D341Med (cell line): ENCODE data around the gene HBG2.
"Not testable (repeated sequence)": the region's sequence is repeated elsewhere in the genome, so short reads cannot be mapped to it uniquely, and the experiment has no call there.

ENCODE experiments used
- DNase-seq: peaks from one replicate; pipeline ENCODE4 v3.0.0; 2012; ENCODE audit warnings: low spot score

The HBG2 gene

GRCh38 chr11:5281596-5281995 lies 27.0 kb upstream of the HBG2 start:
- DNase-seq = no peak

DNA sequence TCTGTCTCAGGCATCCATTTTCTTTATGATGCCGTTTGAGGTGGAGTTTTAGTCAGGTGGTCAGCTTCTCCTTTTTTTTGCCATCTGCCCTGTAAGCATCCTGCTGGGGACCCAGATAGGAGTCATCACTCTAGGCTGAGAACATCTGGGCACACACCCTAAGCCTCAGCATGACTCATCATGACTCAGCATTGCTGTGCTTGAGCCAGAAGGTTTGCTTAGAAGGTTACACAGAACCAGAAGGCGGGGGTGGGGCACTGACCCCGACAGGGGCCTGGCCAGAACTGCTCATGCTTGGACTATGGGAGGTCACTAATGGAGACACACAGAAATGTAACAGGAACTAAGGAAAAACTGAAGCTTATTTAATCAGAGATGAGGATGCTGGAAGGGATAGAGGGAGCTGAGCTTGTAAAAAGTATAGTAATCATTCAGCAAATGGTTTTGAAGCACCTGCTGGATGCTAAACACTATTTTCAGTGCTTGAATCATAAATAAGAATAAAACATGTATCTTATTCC lies 26.1 kb upstream of the HBG2 start:
- no peak for DNase-seq

DNA sequence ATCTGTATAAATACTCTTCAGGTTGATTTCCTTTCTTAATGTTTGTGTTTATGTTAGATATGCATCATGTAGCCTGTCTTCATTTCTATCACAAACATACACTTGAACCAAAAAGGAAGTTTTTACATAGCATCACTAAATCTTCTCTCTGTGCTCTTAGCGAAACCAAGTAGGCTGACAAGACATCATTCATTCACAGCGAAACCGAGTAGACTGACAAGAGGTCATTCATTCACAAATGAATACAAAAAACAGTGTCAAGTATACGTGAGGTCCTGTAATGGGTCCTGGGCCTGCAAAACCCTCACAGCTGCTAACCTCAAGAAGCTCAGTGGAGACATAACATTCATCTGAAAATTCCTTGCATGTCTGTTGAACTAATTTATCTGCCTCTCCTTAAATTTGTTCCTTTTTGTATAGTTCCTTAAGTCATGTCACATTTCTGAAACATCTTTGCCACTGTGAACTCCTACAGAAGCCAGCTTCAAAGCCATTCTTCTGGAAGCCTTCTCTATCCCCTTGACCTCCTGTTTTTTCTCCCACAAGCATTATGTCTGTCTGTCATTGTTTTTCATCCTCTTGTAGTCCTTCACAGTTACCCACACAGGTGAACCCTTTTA lies 25.0 kb upstream of the HBG2 start:
- DNase-seq = no peak

DNA sequence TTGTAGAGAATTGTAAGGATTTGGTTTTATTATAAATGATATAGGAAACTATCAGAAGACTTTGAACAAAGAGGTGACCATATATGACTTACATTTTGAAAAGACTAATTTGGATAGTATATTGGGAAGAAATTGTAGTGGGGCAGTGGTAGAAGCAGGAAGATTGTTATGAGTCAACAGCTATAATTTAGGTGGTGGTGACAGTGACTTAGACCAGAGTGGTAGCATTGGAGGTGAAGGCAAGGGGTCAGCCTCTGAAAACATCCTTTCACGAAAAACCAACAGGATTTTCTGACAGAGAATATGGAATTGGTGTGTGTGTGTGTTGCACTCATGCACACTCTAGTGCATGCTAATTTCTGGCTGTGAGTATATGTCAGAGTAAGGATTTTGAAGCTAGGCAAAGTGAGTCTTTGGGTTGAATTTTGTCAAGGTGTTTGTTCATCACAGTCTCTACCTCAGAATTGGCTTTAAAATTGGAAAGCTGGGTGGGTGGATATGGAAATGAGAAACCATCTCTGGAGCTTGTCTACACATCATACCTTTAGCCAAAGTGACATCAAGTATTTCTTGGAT lies 23.3 kb upstream of the HBG2 start:
- no peak for DNase-seq

DNA sequence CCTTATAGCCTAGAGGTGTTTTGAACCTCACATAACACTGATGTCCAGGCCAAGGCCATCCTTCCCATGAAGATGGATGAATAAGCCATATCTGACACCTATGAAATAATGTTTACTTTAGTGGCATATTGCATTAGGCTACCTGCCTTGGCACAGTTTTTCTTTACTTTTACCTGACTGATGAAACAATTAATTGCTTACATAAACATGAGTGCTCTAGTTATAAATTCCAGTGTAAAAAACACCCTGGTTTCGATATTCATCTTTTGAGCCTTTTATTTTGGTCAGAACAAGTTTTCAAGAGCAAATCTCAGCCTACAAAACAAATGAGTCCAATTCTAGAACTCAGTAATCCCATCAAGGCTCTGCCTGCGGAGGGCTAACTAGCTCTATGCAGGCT lies 22.1 kb upstream of the HBG2 start:
- no peak for DNase-seq

DNA sequence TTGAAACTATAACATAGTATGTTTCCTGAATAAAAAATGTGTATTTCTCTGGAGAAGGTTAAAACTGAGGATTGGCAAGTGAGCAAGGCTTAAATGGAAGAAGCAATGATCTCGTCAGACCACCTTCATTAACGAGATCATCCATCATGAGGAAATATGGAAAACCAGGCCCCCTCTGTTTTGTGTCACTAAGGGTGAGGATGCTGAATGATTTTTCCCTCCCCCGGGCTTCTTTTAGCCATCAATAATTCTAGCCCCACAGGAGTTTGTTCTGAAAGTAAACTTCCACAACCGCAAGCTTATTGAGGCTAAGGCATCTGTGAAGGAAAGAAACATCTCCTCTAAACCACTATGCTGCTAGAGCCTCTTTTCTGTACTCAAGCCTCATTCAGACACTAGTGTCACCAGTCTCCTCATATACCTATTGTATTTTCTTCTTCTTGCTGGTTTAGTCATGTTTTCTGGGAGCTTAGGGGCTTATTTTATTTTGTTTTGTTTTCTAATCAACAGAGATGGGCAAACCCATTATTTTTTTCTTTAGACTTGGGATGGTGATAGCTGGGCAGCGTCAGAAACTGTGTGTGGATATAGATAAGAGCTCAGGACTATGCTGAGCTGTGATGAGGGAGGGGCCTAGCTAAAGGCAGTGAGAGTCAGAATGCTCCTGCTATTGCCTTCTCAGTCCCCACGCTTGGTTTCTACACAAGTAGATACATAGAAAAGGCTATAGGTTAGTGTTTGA lies 21.0 kb upstream of the HBG2 start:
- no peak for DNase-seq

DNA sequence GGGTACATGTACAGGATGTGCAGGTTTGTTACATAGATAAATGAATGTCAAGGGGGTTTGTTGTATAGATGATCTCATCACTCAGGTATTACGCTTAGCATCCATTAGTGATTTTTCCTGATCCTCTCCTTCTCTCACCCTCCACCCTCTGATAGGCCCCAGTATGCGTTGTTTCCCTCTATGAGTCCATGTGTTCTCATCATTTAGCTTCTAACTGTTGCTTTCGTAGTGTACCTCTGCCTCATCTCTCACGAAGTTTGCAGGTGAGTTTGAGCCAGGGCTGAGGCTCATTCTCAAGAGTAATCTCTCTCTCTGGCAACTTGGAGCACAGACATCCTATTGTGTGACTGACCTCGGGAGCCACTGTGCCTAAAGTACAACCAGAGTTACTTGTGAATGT lies 19.8 kb upstream of the HBG2 start:
- DNase-seq = no peak

DNA sequence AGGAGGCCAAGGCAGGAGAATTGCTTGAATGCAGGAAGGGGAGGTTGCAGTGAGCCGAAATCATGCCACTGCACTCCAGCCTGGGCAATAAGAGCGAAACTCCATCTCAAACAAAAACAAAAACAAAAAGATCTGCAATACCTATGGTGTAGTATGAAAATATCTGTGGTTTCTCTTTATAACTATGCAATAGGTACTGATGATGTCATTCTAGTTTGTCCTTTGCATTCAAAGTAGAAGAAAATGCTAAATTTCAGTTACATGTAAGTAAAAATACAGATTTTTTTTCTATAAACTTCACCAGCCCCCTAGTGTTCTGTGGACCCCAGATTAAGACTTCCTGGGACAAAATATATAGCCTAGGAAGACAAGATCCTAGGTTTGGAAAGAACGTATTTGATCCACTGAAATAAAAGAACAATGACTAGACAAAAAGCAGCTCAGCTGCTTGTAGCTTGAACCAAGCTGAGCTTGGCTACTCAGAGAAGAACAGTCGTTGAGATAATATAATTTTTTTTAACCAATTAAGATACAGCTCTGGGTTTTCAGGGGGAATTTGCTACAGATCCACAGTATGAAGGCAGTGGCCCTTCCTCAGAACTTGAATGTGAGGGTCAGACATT lies 17.9 kb upstream of the HBG2 start:
- no peak for DNase-seq

- no peak for DNase-seq
Measured at GRCh38 chr11:5269715-5270147, 15.2 kb upstream of the HBG2 start, which contains the start of gene HBE1. Gene HBE1, minus strand, starts transcription at chr11:5269945. Its CDS starts 55 bp downstream, at chr11:5269890.

- DNase-seq = no peak
Measured at GRCh38 chr11:5267033-5267563, 12.5 kb upstream of the HBG2 start.

DNA sequence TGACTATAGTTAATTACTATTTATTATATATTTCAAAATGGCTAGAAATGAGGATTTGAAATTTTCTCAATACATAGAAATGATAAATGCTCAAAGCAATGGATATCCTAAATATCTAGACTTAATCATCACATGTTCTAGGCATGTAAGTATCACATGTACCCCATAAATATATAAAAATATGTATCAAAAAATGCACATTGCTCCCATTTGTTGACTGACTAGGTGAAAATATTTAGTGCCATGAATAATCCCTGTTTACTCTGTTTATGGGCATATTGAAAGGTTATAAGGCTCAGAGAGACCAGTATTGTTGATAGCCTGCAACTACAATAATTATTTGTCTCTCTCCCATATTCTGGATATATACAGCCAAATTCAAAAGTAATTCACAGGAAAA lies 12.0 kb upstream of the HBG2 start:
- DNase-seq = no peak

DNA sequence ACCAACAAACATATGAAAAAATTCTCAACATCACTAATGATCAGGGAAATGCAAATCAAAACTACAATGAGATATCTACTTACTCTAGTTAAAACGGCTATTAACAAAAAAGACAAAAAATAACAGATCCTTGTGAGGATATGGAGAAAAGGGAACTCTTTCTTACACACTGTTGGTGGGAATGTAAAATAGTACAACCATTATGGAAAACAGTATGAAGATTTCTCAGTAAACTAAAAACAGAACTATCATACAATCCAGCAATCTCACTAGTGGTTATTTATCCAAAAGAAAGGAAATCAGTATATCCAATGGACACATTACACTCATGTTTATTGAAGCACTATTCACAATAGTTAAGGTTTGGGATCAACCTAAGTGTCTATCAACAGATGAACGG lies 11.3 kb upstream of the HBG2 start:
- DNase-seq = no peak

- DNase-seq = no peak
Measured at GRCh38 chr11:5258543-5259262, 4.1 kb upstream of the HBG2 start.

- DNase-seq = no peak
Measured at GRCh38 chr11:5257296-5257695, 2.7 kb upstream of the HBG2 start.

DNA sequence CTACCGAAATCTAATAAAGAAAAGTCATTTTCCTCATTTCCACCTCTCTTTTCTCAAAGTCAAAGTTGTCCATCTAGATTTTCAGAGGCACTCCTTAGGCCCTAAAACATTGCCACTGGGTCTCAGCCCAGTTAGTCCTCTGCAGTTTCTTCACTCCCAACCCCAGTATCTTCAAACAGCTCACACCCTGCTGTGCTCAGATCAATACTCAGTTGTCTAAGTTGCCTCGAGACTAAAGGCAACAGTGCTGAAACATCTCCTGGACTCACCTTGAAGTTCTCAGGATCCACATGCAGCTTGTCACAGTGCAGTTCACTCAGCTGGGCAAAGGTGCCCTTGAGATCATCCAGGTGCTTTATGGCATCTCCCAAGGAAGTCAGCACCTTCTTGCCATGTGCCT lies 558 bp downstream of the HBG2 start:
- DNase-seq = not testable (repeated sequence)

- DNase-seq = not testable (repeated sequence)
Measured at GRCh38 chr11:5253440-5253839, 1.1 kb downstream of the HBG2 start.

- no peak for DNase-seq
Measured at GRCh38 chr11:5252919-5253265, 1.7 kb downstream of the HBG2 start.

- no peak for DNase-seq
Measured at GRCh38 chr11:5252192-5252918, 2.2 kb downstream of the HBG2 start.

- DNase-seq = no peak
Measured at GRCh38 chr11:5251746-5252145, 2.8 kb downstream of the HBG2 start.

GRCh38 chr11:5250543-5251204 lies 3.9 kb downstream of the HBG2 start:
- no peak for DNase-seq
